ENCODE results near the gene FTSJ3. TPM values are rescaled to one million over a fixed set of nuclear protein-coding genes. Genes with fewer than 3 reads are reported as not detected.

FTSJ3 gene
- total RNA-seq, 2 experiments from 2014 or later: 47.6 to 51.1 TPM

GRCh38 chr17:63835167-63835720, 7.8 kb upstream of the FTSJ3 start:
- Histone ChIP-seq H3K27me3 (ENCODE audit: control insufficient read depth in 1 of 2, insufficient read depth in 2 of 2, low read length in 2 of 2) (no peaks in the 10 kb centered on the region), H3K36me3 (ENCODE audit: insufficient read depth, low read length) (peaks cover 84% of the 10 kb centered on the region), H3K9me3 (ENCODE audit: control insufficient read depth in 1 of 2, insufficient read depth in 1 of 2, low read length in 2 of 2) (no peaks in the 10 kb centered on the region), H3K4me1 (ENCODE audit: insufficient read depth, low read length) (peaks cover 76% of the 10 kb centered on the region), H3K4me3 (ENCODE audit: low read length) (no peak overlapping the region), H3K27ac (ENCODE audit: low read depth in 1 of 2, low read length in 2 of 2) (no peak overlapping the region)
- CTCF ChIA-PET: interaction anchor here (1.0 to 1.3 kb wide), 2 partner anchors 9 to 14 kb away, joined by 3 read pairs; no protein-coding TSS in a partner anchor
- Mint-ChIP-seq H3K36me3 (ENCODE audit: low read depth) (peaks cover 73% of the 10 kb centered on the region), H3K4me1 (ENCODE audit: low read depth) (peaks cover 57% of the 10 kb centered on the region), H3K27me3 (no peaks in the 10 kb centered on the region), H3K27ac (peak overlapping the region; percentile 45), H3K4me3 (peak overlapping the region; percentile 54), H3K9me3 (no peaks in the 10 kb centered on the region)
- POLR2A ChIA-PET: interaction anchor here (1.1 to 3.0 kb wide), 4 partner anchors 62 to 142 kb away, joined by 3 to 16 read pairs (median 7); partner anchors contain the start of genes CCDC47 and DDX42
- intact Hi-C loops (cut with DNase I, micrococcal nuclease): loop anchor here in 1 of 2 experiments (10.0 kb wide), 1 partner anchor 410 kb away; no protein-coding TSS in a partner anchor
- DNase-seq (peak in 1 of 14 experiments; percentile 20), ATAC-seq (ENCODE audit: poor library complexity) (no peak)
- TF ChIP-seq CTCF (IDR thresholded peaks at IDR 0.05): peak; percentile 19

DNA sequence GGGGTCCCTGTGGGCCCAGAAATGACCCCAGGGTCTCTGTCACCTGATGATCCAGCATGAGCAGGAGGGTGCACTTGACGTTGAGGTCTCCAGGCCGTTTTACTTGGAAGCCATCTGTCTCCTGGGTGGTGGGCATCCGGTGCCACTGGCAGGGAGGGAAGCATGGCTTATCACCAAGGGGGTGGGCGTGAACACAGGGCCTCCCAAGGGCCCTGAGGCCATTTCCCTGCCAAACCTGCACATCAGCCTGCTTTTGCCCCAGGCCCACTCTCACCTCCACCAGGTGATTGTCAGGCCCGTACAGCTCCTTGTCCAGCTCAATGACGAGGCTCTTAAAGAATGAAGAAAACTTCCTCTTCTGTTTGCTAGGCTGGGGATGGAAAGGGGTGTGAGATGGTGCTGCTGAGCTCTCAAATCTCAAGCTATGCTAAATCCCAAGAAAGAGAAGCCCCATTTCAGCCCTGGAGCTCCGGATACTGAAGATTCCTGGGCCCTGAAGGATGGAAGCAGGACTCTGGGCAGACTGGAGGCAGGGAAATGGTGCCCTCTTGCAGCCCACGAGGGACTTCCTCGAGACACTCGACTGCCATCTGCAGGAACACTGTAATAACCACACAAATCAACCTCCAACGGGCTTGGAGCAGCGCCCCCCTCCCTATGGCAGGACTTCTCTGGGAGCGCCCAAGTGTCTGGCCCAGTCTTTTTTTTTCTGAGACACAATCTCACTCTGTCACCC, 7.1 kb upstream of the FTSJ3 start:
- Histone ChIP-seq H3K4me1 (ENCODE audit: insufficient read depth, low read length) (peaks cover 75% of the 10 kb centered on the region), H3K9me3 (ENCODE audit: control insufficient read depth in 1 of 2, insufficient read depth in 1 of 2, low read length in 2 of 2) (no peaks in the 10 kb centered on the region), H3K36me3 (ENCODE audit: insufficient read depth, low read length) (peaks cover 91% of the 10 kb centered on the region), H3K27me3 (ENCODE audit: control insufficient read depth in 1 of 2, insufficient read depth in 2 of 2, low read length in 2 of 2) (no peaks in the 10 kb centered on the region), H3K27ac (ENCODE audit: low read depth in 1 of 2, low read length in 2 of 2) (no peak overlapping the region), H3K4me3 (ENCODE audit: low read length) (no peak overlapping the region)
- TF ChIP-seq CTCF (IDR thresholded peaks at IDR 0.05): peak; percentile 57
- intact Hi-C loops (cut with DNase I, micrococcal nuclease): loop anchor here (1.0 to 10.0 kb wide), 2 partner anchors 136 to 410 kb away; no protein-coding TSS in a partner anchor
- no peaks in the 10 kb centered on the region for H3K27me3 Mint-ChIP-seq
- peaks cover 79% of the 10 kb centered on the region for H3K36me3 Mint-ChIP-seq (ENCODE audit: low read depth)
- ChIA-PET CTCF (interaction anchor here (1.0 to 1.8 kb wide), 4 partner anchors 8 to 70 kb away, joined by 3 to 6 read pairs (median 3); no protein-coding TSS in a partner anchor), POLR2A (interaction anchor here (1.2 to 7.3 kb wide), 5 partner anchors 6 to 141 kb away, joined by 4 to 86 read pairs (median 9); partner anchors contain the start of genes CCDC47, DDX42 and SMARCD2)
- ATAC-seq (ENCODE audit: poor library complexity): peak; percentile 88
- peak overlapping the region; percentile 45 for H3K27ac Mint-ChIP-seq
- H3K9me3 Mint-ChIP-seq: no peaks in the 10 kb centered on the region
- DNase-seq: peak in 13 of 14 experiments; percentile 40 to 88 (median 55)
- peak overlapping the region; percentile 65 for H3K4me3 Mint-ChIP-seq
- H3K4me1 Mint-ChIP-seq (ENCODE audit: low read depth): peaks cover 61% of the 10 kb centered on the region

DNA sequence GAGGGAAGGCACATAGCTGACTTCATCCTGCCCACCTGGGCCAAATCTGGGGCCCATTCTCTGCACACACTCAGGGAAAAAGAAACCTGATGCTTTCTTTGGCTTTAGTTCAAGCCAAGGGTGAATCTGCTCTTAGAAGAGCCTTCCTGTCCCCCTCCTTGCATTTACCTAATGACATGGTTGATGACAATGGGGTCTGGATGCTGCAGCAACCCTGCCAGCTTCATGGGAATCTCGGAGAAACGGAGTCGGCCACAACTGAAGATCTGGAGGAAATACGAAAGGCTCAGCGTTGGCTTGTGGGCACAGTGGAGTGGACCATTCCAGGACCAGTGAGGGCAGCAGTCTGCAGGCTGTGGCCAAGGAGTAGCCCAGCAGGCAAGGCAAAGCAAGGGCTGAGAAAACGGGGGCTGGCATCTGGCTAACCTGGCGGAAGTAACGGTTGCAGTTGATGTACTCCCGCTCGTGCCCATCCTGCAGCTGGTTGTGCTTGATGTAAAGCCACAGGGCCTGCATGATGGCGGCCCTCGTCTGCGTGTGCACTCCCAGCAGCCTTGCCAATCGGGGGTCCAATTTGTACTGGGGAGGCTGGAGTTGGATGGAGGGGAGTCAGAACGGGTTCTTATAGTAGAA, 6.4 kb upstream of the FTSJ3 start:
- Histone ChIP-seq H3K9me3 (ENCODE audit: control insufficient read depth in 1 of 2, insufficient read depth in 1 of 2, low read length in 2 of 2) (no peaks in the 10 kb centered on the region), H3K4me1 (ENCODE audit: insufficient read depth, low read length) (peaks cover 75% of the 10 kb centered on the region), H3K4me3 (ENCODE audit: low read length) (no peak overlapping the region), H3K27ac (ENCODE audit: low read depth in 1 of 2, low read length in 2 of 2) (no peak overlapping the region), H3K27me3 (ENCODE audit: control insufficient read depth in 1 of 2, insufficient read depth in 2 of 2, low read length in 2 of 2) (no peaks in the 10 kb centered on the region), H3K36me3 (ENCODE audit: insufficient read depth, low read length) (peaks cover 98% of the 10 kb centered on the region)
- no peak overlapping the region for H3K4me3 Mint-ChIP-seq
- peak overlapping the region; percentile 14 for H3K27ac Mint-ChIP-seq
- H3K36me3 Mint-ChIP-seq (ENCODE audit: low read depth): peaks cover 86% of the 10 kb centered on the region
- ChIA-PET CTCF (interaction anchor here (1.2 to 1.8 kb wide), 3 partner anchors 7 to 69 kb away, joined by 3 to 6 read pairs (median 3); no protein-coding TSS in a partner anchor), POLR2A (interaction anchor here (1.2 to 7.3 kb wide), 4 partner anchors 7 to 136 kb away, joined by 4 to 86 read pairs (median 12); partner anchors contain the start of genes CCDC47, DDX42 and SMARCD2)
- intact Hi-C loops (cut with DNase I, micrococcal nuclease): loop anchor here (1.0 to 10.0 kb wide), 2 partner anchors 136 to 409 kb away; no protein-coding TSS in a partner anchor
- no peak for TF ChIP-seq CTCF (IDR thresholded peaks at IDR 0.05)
- ATAC-seq (ENCODE audit: poor library complexity): no peak
- DNase-seq: peak in 1 of 14 experiments; percentile 16
- peaks cover 61% of the 10 kb centered on the region for H3K4me1 Mint-ChIP-seq (ENCODE audit: low read depth)
- no peaks in the 10 kb centered on the region for H3K9me3 Mint-ChIP-seq
- no peaks in the 10 kb centered on the region for H3K27me3 Mint-ChIP-seq

Measured in CD4-positive, alpha-beta T cell (primary cell).